Measurements from ENCODE around the gene PARD6G. TPM values are rescaled to one million over a fixed set of nuclear protein-coding genes. Genes with fewer than 3 reads are reported as not detected.

Gene PARD6G
- total and polyA plus RNA-seq, 9 donors: 8.2 to 16.7 (median 12.5) TPM

- Histone ChIP-seq H3K27ac (no peak overlapping the region), H3K9me3 (no peaks in the 10 kb centered on the region), H3K36me3 (no peaks in the 10 kb centered on the region), H3K4me3 (no peak overlapping the region), H3K27me3 (no peaks in the 10 kb centered on the region), H3K4me1 (ENCODE audit: insufficient read depth) (no peaks in the 10 kb centered on the region)
- intact Hi-C loops (cut with DNase I): no loop called here
- TF ChIP-seq CTCF (IDR thresholded peaks at IDR 0.05): no peak
- no peak for TF ChIP-seq POLR2A (IDR thresholded peaks at IDR 0.05)
- no peak for TF ChIP-seq EP300 (IDR thresholded peaks at IDR 0.05)
- WGBS, 3 donors: 65 to 76% (median 71%) methylated on average over 2 of the region's 2 CpGs
- no peak for DNase-seq
Observed at GRCh38 chr18:80213182-80213581, 34.1 kb downstream of the PARD6G start.

GRCh38 chr18:80210312-80211083 is 36.8 kb downstream of the PARD6G start:
- TF ChIP-seq CTCF (IDR thresholded peaks at IDR 0.05) (no peak), POLR2A (IDR thresholded peaks at IDR 0.05) (no peak), EP300 (IDR thresholded peaks at IDR 0.05) (no peak)
- Histone ChIP-seq H3K4me1 (ENCODE audit: insufficient read depth) (no peaks in the 10 kb centered on the region), H3K27ac (no peak overlapping the region), H3K4me3 (no peak overlapping the region), H3K27me3 (no peaks in the 10 kb centered on the region), H3K9me3 (no peaks in the 10 kb centered on the region), H3K36me3 (no peaks in the 10 kb centered on the region)
- WGBS, 3 donors: 9 to 32% (median 18%) methylated on average over 6 of the region's 6 CpGs
- intact Hi-C loops (cut with DNase I): no loop called here
- no peak for DNase-seq

GRCh38 chr18:80208620-80209019 is 38.7 kb downstream of the PARD6G start:
- no peak for DNase-seq
- H3K4me1 ChIP-seq (ENCODE audit: insufficient read depth): no peaks in the 10 kb centered on the region
- no peaks in the 10 kb centered on the region for H3K9me3 ChIP-seq
- H3K27me3 ChIP-seq: no peaks in the 10 kb centered on the region
- H3K27ac ChIP-seq: no peak overlapping the region
- TF ChIP-seq CTCF (IDR thresholded peaks at IDR 0.05) (no peak), EP300 (IDR thresholded peaks at IDR 0.05) (no peak), POLR2A (IDR thresholded peaks at IDR 0.05) (no peak)
- intact Hi-C loops (cut with DNase I): no loop called here
- no peak overlapping the region for H3K4me3 ChIP-seq
- no peaks in the 10 kb centered on the region for H3K36me3 ChIP-seq
- WGBS, 3 donors: 96 to 97% (median 96%) methylated on average over 4 of the region's 4 CpGs

- no peak overlapping the region for H3K27ac ChIP-seq
- TF ChIP-seq POLR2A (IDR thresholded peaks at IDR 0.05): no peak
- no peak for TF ChIP-seq EP300 (IDR thresholded peaks at IDR 0.05)
- TF ChIP-seq CTCF (IDR thresholded peaks at IDR 0.05): no peak
- WGBS, 3 donors: 92 to 98% (median 96%) methylated on average over 4 of the region's 4 CpGs
- H3K9me3 ChIP-seq: no peaks in the 10 kb centered on the region
- DNase-seq: no peak
- no peaks in the 10 kb centered on the region for H3K4me1 ChIP-seq (ENCODE audit: insufficient read depth)
- no peaks in the 10 kb centered on the region for H3K36me3 ChIP-seq
- intact Hi-C loops (cut with DNase I): no loop called here
- H3K27me3 ChIP-seq: no peaks in the 10 kb centered on the region
- H3K4me3 ChIP-seq: no peak overlapping the region
Observed at GRCh38 chr18:80205294-80205693, 42.0 kb downstream of the PARD6G start.
